SK-N-SH (cell line): ENCODE measurements around the gene RGS9. TPM values are rescaled to one million over a fixed set of nuclear protein-coding genes. Genes with fewer than 3 reads are reported as not detected.

Experiments used
- CTCF ChIA-PET: fragments of 300-600, 350-600 bp; formaldehyde crosslinking; extraction: SDS; loops from one replicate; lab custom pipeline; 2021; lab: Yijun Ruan, JAX
- POLR2A ChIA-PET: fragments of 350-600 bp; sonication (Branson Sonifier 250); formaldehyde crosslinking; extraction: SDS; loops from one replicate; lab custom pipeline; 2020; ENCODE audit warnings: antibody characterized with exemption, inconsistent platforms; lab: Yijun Ruan, JAX
- DNase-seq: peaks from one replicate; pipeline ENCODE4 v3.0.0; 2012
- H2AFZ ChIP-seq: fragments of 200-600 bp; sonication (generic); 2 replicates; pipeline ENCODE4 v1.8.1; 2016; ENCODE audit warnings: antibody characterized with exemption, mild to moderate bottlenecking, low read depth
- H3F3A ChIP-seq: fragments of 200-600 bp; sonication (generic); replicated peaks from 2 replicates; pipeline ENCODE3; 2016; ENCODE audit warnings: antibody characterized with exemption, mild to moderate bottlenecking; ENCODE audit not compliant: insufficient read depth
- H3K27ac ChIP-seq, 2 experiments: fragments of 200-500 bp in 1 of 2; fragments of 200-600 bp in 1 of 2; sonication (Bioruptor generic) in 1 of 2; sonication (generic), shearing (Covaris generic) in 1 of 2; 2 replicates each; pipeline versions ENCODE4 v1.5.1 to v1.6.1; 2014 to 2016; ENCODE audit warnings: low read depth in 2 of 2, inconsistent platforms in 1 of 2, low read length in 1 of 2, mild to moderate bottlenecking in 1 of 2, mixed read lengths in 1 of 2
- H3K27me3 ChIP-seq: fragments of 200-600 bp; sonication (generic), shearing (Covaris generic); 2 replicates; pipeline ENCODE4 v1.6.1; 2016; ENCODE audit warnings: mixed run types; ENCODE audit not compliant: insufficient read depth
- H3K36me3 ChIP-seq, 2 experiments: fragments of 200-500 bp in 1 of 2; fragments of 200-600 bp in 1 of 2; sonication (Bioruptor generic) in 1 of 2; sonication (generic) in 1 of 2; replicated peaks in 1 of 2; 2 replicates each; pipeline versions ENCODE3 to v1.5.1; 2014 to 2016; ENCODE audit warnings: low read length in 1 of 2, mild to moderate bottlenecking in 1 of 2; ENCODE audit not compliant: insufficient read depth in 2 of 2, control insufficient read depth in 1 of 2
- H3K4me1 ChIP-seq, 2 experiments: fragments of 200-500 bp in 1 of 2; fragments of 200-600 bp in 1 of 2; sonication (Bioruptor generic) in 1 of 2; sonication (generic), shearing (Covaris generic) in 1 of 2; 2 replicates each; pipeline versions ENCODE4 v1.5.1 to v1.6.1; 2014 to 2016; ENCODE audit warnings: low read depth in 1 of 2, low read length in 1 of 2, mixed run types in 1 of 2; ENCODE audit not compliant: insufficient read depth in 2 of 2, control insufficient read depth in 1 of 2
- H3K4me2 ChIP-seq: fragments of 200-600 bp; sonication (generic), shearing (Covaris generic); 2 replicates; pipeline ENCODE4 v1.6.1; 2017; ENCODE audit warnings: mixed run types
- H3K4me3 ChIP-seq, 2 experiments: fragments of 200-500 bp in 1 of 2; fragments of 200-600 bp in 1 of 2; sonication (Bioruptor generic) in 1 of 2; sonication (generic), shearing (Covaris generic) in 1 of 2; 2 replicates each; pipeline versions ENCODE4 v1.5.1 to v1.8.1; 2014 to 2016; ENCODE audit warnings: low read depth in 2 of 2, inconsistent platforms in 1 of 2, low read length in 1 of 2, mild to moderate bottlenecking in 1 of 2, mixed read lengths in 1 of 2, moderate library complexity in 1 of 2
- H3K79me2 ChIP-seq: fragments of 200-600 bp; sonication (generic); 2 replicates; pipeline ENCODE4 v1.8.1; 2017; ENCODE audit warnings: mild to moderate bottlenecking; ENCODE audit not compliant: insufficient read depth
- H3K9ac ChIP-seq: fragments of 200-600 bp; sonication (generic); 2 replicates; pipeline ENCODE4 v1.6.1; 2017; ENCODE audit warnings: mixed run types
- H3K9me2 ChIP-seq: fragments of 200-600 bp; sonication (generic); 2 replicates; pipeline ENCODE4 v1.6.1; 2017; ENCODE audit warnings: mixed run types
- H3K9me3 ChIP-seq: fragments of 200-600 bp; sonication (generic); 2 replicates; pipeline ENCODE4 v1.6.1; 2017; ENCODE audit warnings: mixed run types, mild to moderate bottlenecking, moderate library complexity
- H4K20me1 ChIP-seq: fragments of 200-600 bp; sonication (generic); 2 replicates; pipeline ENCODE4 v1.6.1; 2017; ENCODE audit warnings: mild to moderate bottlenecking, mixed run types; ENCODE audit not compliant: insufficient read depth
- CHD2 ChIP-seq: fragments of 150-350 bp; IDR thresholded peaks from 2 replicates; pipeline ENCODE4 v1.6.1; 2018; ENCODE audit warnings: low read length; ENCODE audit not compliant: partially characterized antibody
- FOXM1 ChIP-seq: IDR thresholded peaks from 2 replicates; pipeline ENCODE4 v1.4.0; 2012; ENCODE audit warnings: low read depth, mild to moderate bottlenecking
- GABPA ChIP-seq: IDR thresholded peaks from 2 replicates; pipeline ENCODE4 v1.4.0; 2012; ENCODE audit warnings: low read depth, mild to moderate bottlenecking
- GATA2 ChIP-seq: sonication (generic); formaldehyde crosslinking; IDR thresholded peaks from 2 replicates; pipeline ENCODE4 v1.5.0; 2020; ENCODE audit warnings: mild to moderate bottlenecking, missing genetic modification reagents
- MXI1 ChIP-seq: IDR thresholded peaks from 2 replicates; pipeline ENCODE4 v1.6.1; 2012; ENCODE audit warnings: mild to moderate bottlenecking, low read depth, low read length, improper control_type of control experiment
- NFIC ChIP-seq: IDR thresholded peaks from 2 replicates; pipeline ENCODE4 v1.4.0; 2012; ENCODE audit warnings: borderline replicate concordance
- POLR2AphosphoS5 ChIP-seq: IDR thresholded peaks from 2 replicates; pipeline ENCODE4 v1.6.1; 2012; ENCODE audit warnings: low read depth, low read length
- RCOR1 ChIP-seq: fragments of 150-350 bp; IDR thresholded peaks from 2 replicates; pipeline ENCODE4 v1.6.1; 2017; ENCODE audit warnings: antibody characterized with exemption, low read length
- RFX5 ChIP-seq: IDR thresholded peaks from 2 replicates; pipeline ENCODE4 v1.6.1; 2012; ENCODE audit warnings: mild to moderate bottlenecking, improper control_type of control experiment, low read length
- SMC3 ChIP-seq: IDR thresholded peaks from 2 replicates; pipeline ENCODE4 v1.6.1; 2012; ENCODE audit warnings: low read depth, low read length, improper control_type of control experiment
- WGBS: methylation state at CpG from one replicate; pipeline ENCODE4 v1.1.6; 2017; ENCODE audit warnings: low lambda C conversion rate; 5-methylcytosine and 5-hydroxymethylcytosine counted together
- polyA plus RNA-seq, 3 experiments: library from polyadenylated mRNA; depleted of rRNA; stranded (reverse); fragments of >200 nt; gene quantifications; 2 replicates each; pipeline ENCODE4 v1.2.3, GENCODE V29; 2012
- TF ChIP-seq, protein P1 (sequence below): IDR thresholded peaks from 2 replicates; pipeline ENCODE4; 2012
- TF ChIP-seq, protein P2 (sequence below): fragments of 150-350 bp; IDR thresholded peaks from 2 replicates; pipeline ENCODE4 v1.6.1; 2016; ENCODE audit warnings: mild to moderate bottlenecking, low read depth, low read length
- TF ChIP-seq, protein P3 (sequence below): IDR thresholded peaks from 2 replicates; pipeline ENCODE4 v1.4.0; 2012; ENCODE audit warnings: low read depth, borderline replicate concordance
- TF ChIP-seq, protein P4 (sequence below): IDR thresholded peaks from 2 replicates; pipeline ENCODE4 v1.4.0; 2012; ENCODE audit warnings: low read depth
- TF ChIP-seq, protein P5 (sequence below): fragments of 200-600 bp; sonication (generic); IDR thresholded peaks from 2 replicates; pipeline ENCODE4 v1.6.1; 2017; ENCODE audit warnings: antibody characterized with exemption, mild to moderate bottlenecking, moderate library complexity

Gene RGS9
- polyA plus RNA-seq, 1 of the 3 experiments (the other 2 are of a cell fraction) = 1.4 TPM

DNA sequence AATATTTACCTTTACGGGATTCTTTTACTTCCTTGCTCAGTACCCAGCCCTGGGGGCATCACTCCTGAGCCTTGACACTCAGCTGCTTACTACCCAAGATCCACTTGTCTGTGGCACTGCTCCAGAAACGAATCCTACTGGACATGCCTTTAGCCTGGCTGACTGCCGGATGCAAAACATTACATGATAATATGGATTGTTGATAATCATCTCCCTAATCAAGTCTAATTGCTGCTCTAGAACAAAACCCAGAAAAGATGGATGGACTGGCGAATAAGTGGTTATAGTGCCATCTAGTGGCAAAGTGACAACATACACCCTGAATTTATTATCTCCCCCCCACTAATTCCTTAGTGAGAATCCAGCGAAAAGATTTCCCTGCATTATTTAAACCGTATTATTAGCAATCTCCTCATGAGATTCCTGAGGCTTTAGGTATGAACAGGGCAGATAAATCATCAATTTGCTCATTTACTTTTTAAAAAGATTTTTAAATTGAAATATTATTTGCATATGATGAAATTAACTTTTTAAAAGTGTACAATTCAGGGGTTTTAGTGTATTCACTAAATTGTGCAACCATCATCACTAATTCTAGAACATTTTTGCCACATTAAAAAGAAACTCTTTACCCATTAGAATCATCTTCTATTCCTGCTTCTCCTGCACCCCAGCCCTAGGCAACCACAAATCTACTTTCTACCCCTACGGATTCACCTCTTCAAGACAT, 61.6 kb downstream of the RGS9 start (continued):
- TF ChIP-seq SMC3 (peak; percentile 94), POLR2AphosphoS5 (peak; percentile 72; the same call in 1 of the 2 replicates)
- TF ChIP-seq, protein P1, sequence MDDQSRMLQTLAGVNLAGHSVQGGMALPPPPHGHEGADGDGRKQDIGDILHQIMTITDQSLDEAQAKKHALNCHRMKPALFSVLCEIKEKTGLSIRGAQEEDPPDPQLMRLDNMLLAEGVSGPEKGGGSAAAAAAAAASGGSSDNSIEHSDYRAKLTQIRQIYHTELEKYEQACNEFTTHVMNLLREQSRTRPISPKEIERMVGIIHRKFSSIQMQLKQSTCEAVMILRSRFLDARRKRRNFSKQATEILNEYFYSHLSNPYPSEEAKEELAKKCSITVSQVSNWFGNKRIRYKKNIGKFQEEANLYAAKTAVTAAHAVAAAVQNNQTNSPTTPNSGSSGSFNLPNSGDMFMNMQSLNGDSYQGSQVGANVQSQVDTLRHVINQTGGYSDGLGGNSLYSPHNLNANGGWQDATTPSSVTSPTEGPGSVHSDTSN = peak; percentile 69; the same call in 1 of the 2 replicates
- TF ChIP-seq, protein P2, sequence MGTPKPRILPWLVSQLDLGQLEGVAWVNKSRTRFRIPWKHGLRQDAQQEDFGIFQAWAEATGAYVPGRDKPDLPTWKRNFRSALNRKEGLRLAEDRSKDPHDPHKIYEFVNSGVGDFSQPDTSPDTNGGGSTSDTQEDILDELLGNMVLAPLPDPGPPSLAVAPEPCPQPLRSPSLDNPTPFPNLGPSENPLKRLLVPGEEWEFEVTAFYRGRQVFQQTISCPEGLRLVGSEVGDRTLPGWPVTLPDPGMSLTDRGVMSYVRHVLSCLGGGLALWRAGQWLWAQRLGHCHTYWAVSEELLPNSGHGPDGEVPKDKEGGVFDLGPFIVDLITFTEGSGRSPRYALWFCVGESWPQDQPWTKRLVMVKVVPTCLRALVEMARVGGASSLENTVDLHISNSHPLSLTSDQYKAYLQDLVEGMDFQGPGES = 0 out of 2 replicates have a peak, but pooled peaks have one; percentile 29

DNA sequence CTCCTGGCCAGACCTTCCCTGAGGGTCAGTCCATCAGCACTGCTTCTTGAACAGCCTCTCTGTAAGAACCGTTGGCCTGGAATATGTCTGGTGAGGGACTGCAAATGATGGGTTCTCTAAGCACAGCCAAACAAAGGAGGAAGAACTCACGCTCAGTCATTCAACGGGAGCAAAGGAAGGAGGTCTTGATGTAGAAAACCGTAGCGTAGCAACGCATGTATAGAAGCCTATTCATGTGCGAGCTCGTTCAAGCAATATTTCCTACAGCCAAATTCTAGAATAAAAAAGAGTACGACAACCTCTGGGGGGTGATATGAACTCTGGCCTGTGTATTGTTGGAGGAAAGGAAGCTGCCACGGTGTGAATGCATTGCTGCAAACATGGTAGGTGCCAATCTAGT, 64.2 kb downstream of the RGS9 start:
- peaks cover 0 to 4% of the 10 kb centered on the region in 2 experiments; a peak in 1 of 4 replicates for H3K4me1 ChIP-seq
- no peak overlapping the region for H3K4me2 ChIP-seq
- no peak overlapping the region for H3K9ac ChIP-seq
- no peaks in the 10 kb centered on the region for H3K79me2 ChIP-seq
- ChIA-PET POLR2A (no interaction called here), CTCF (interaction anchor here (1.0 to 2.5 kb wide), 4 partner anchors 10 to 64 kb away, joined by 3 to 6 read pairs (median 5); partner anchors contain the start of gene RGS9)
- DNase-seq = no peak
- 94% methylated on average over 10 of the region's 10 CpGs for WGBS
- H3F3A ChIP-seq = no peaks in the 10 kb centered on the region
- H2AFZ ChIP-seq = no peak overlapping the region
- H3K27me3 ChIP-seq = no peaks in the 10 kb centered on the region
- no peak overlapping the region for H3K4me3 ChIP-seq
- no peaks in the 10 kb centered on the region for H3K9me2 ChIP-seq
- H3K36me3 ChIP-seq = no peaks in the 10 kb centered on the region
- TF ChIP-seq MXI1 (no peak), RCOR1 (no peak)
- H4K20me1 ChIP-seq = no peaks in the 10 kb centered on the region
- no peak overlapping the region for H3K27ac ChIP-seq
- no peaks in the 10 kb centered on the region for H3K9me3 ChIP-seq

DNA sequence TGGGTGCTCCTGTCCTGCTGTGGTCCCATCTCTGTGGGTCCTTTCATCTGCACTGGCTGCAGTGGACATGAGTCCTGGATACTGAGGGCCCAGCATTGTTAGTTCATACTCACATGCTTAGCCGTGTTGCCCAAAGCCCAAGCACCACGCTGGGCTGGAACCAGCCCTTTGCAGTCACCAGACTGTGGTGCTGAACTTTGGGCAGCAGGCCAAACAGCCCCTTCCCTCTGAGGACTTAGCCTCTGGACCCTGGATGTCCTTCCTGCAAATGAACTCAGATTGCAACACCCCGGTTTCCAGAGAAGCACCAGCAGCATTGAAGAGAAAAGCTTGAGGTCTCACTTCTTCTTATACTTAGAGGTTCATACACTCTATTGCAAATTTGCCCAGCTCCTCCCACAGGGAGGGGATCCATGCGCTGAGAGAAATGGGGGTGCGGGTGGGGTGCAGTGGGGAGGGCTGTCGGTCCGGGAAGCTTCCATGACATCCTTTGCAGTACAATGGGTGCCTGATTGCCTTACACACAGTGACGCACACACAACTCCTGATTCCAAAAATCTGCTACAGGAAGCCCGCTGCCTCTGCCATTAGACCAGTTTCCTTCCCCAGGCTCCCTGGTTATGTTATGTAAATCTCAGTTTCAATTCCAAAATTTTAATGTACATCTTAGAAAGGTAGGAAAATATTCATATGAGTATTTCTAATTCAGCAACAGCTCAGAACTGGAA, 65.8 kb downstream of the RGS9 start:
- H4K20me1 ChIP-seq = no peaks in the 10 kb centered on the region
- H3K9ac ChIP-seq = no peak overlapping the region
- WGBS = 89% methylated on average over 9 of the region's 9 CpGs
- no peak for TF ChIP-seq CHD2
- no peak for TF ChIP-seq FOXM1
- TF ChIP-seq, protein P3, sequence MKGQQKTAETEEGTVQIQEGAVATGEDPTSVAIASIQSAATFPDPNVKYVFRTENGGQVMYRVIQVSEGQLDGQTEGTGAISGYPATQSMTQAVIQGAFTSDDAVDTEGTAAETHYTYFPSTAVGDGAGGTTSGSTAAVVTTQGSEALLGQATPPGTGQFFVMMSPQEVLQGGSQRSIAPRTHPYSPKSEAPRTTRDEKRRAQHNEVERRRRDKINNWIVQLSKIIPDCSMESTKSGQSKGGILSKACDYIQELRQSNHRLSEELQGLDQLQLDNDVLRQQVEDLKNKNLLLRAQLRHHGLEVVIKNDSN = no peak
- TF ChIP-seq NFIC = no peak
- TF ChIP-seq GATA2 (CRISPR knock-in tag) = no peak
- TF ChIP-seq GABPA = no peak
- no peak for TF ChIP-seq MXI1
- TF ChIP-seq, protein P2 = no peak
- TF ChIP-seq RFX5 = no peak
- TF ChIP-seq, protein P4, sequence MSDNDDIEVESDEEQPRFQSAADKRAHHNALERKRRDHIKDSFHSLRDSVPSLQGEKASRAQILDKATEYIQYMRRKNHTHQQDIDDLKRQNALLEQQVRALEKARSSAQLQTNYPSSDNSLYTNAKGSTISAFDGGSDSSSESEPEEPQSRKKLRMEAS = no peak
- TF ChIP-seq, protein P5, sequence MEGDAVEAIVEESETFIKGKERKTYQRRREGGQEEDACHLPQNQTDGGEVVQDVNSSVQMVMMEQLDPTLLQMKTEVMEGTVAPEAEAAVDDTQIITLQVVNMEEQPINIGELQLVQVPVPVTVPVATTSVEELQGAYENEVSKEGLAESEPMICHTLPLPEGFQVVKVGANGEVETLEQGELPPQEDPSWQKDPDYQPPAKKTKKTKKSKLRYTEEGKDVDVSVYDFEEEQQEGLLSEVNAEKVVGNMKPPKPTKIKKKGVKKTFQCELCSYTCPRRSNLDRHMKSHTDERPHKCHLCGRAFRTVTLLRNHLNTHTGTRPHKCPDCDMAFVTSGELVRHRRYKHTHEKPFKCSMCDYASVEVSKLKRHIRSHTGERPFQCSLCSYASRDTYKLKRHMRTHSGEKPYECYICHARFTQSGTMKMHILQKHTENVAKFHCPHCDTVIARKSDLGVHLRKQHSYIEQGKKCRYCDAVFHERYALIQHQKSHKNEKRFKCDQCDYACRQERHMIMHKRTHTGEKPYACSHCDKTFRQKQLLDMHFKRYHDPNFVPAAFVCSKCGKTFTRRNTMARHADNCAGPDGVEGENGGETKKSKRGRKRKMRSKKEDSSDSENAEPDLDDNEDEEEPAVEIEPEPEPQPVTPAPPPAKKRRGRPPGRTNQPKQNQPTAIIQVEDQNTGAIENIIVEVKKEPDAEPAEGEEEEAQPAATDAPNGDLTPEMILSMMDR = no peak
- H3K27ac ChIP-seq = no peak overlapping the region
- CTCF ChIA-PET = interaction anchor here (0.9 to 2.5 kb wide), 9 partner anchors 8 to 276 kb away, joined by 3 to 9 read pairs (median 4); partner anchors contain the start of gene RGS9
- DNase-seq = no peak
- H3K4me2 ChIP-seq = no peak overlapping the region
- no peaks in the 10 kb centered on the region for H3K9me2 ChIP-seq
- H3K4me3 ChIP-seq = no peak overlapping the region
- POLR2A ChIA-PET = no interaction called here
- H3K9me3 ChIP-seq = no peaks in the 10 kb centered on the region
- no peaks in the 10 kb centered on the region for H3F3A ChIP-seq
- no peaks in the 10 kb centered on the region for H3K27me3 ChIP-seq
- peaks cover 0 to 4% of the 10 kb centered on the region in 2 experiments; a peak in 1 of 4 replicates for H3K4me1 ChIP-seq
- no peak overlapping the region for H2AFZ ChIP-seq
- no peaks in the 10 kb centered on the region for H3K79me2 ChIP-seq
- H3K36me3 ChIP-seq = no peaks in the 10 kb centered on the region
